Measurements from ENCODE around the gene BRF1.

DNA sequence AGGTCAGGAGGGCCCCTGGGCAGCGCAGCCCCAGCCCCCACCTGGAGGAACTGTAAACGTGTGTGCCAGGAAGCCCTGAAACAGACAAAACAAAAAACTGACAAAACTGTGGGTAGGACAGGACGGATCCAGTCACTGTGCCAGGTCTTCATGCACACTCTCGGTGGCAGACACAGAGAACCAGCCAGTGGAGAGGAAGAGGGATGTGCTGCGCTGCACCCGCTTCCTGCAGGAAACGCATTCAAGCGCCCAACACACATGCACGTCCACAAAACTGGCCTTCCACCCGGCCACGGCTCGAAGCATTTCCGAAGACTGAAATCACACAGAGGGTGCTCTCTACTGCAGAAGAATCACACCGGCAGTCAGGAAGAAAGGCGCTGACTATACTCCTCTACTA is 16.9 kb downstream of the BRF1 start:
- TF ChIP-seq NR3C1 (CRISPR knock-in tag; conservative IDR thresholded peaks at IDR 0.05; ENCODE audit: low read depth) (no peak), TEAD4 (CRISPR knock-in tag; IDR thresholded peaks at IDR 0.05) (no peak), CREM (CRISPR knock-in tag; IDR thresholded peaks at IDR 0.05) (no peak), OVOL2 (CRISPR knock-in tag; IDR thresholded peaks at IDR 0.05; ENCODE audit: borderline replicate concordance) (no peak), RORB (CRISPR knock-in tag; IDR thresholded peaks at IDR 0.05) (no peak), CREB1 (CRISPR knock-in tag; IDR thresholded peaks at IDR 0.05) (no peak)
- TF ChIP-seq, protein P1, sequence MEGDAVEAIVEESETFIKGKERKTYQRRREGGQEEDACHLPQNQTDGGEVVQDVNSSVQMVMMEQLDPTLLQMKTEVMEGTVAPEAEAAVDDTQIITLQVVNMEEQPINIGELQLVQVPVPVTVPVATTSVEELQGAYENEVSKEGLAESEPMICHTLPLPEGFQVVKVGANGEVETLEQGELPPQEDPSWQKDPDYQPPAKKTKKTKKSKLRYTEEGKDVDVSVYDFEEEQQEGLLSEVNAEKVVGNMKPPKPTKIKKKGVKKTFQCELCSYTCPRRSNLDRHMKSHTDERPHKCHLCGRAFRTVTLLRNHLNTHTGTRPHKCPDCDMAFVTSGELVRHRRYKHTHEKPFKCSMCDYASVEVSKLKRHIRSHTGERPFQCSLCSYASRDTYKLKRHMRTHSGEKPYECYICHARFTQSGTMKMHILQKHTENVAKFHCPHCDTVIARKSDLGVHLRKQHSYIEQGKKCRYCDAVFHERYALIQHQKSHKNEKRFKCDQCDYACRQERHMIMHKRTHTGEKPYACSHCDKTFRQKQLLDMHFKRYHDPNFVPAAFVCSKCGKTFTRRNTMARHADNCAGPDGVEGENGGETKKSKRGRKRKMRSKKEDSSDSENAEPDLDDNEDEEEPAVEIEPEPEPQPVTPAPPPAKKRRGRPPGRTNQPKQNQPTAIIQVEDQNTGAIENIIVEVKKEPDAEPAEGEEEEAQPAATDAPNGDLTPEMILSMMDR (IDR thresholded peaks at IDR 0.05), result no peak
- TF ChIP-seq, protein P2, sequence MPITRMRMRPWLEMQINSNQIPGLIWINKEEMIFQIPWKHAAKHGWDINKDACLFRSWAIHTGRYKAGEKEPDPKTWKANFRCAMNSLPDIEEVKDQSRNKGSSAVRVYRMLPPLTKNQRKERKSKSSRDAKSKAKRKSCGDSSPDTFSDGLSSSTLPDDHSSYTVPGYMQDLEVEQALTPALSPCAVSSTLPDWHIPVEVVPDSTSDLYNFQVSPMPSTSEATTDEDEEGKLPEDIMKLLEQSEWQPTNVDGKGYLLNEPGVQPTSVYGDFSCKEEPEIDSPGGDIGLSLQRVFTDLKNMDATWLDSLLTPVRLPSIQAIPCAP (CRISPR knock-in tag; IDR thresholded peaks at IDR 0.05), result no peak

All from WTC11 (cell line).